Heart left ventricle (tissue), 13 donors: Measurements from ENCODE around the gene MED22.

ENCODE experiments used
- POLR2A ChIP-seq, 2 donors: fragments of 450-650 bp; IDR thresholded peaks; one replicate each; pipeline ENCODE4 v1.6.1; 2017; ENCODE audit warnings: antibody characterized with exemption in 2 of 2, mild to moderate bottlenecking in 2 of 2, moderate library complexity in 2 of 2
- TF ChIP-seq, protein P1 (sequence below), 12 donors: fragments of 200-600 bp; sonication (generic) in 4 of 12; IDR thresholded peaks; one replicate each; pipeline versions ENCODE4 v1.5.0 to v1.8.0; 2018 to 2022; ENCODE audit warnings: antibody characterized with exemption in 12 of 12, mild to moderate bottlenecking in 5 of 12
- donor health status: ischemic (EF 13 %, LVEDD 7.1; RV severe dilation, severe dysfunction).
- donor health status: DM: no; HTN: yes; CAD: no.
- donor health status: DM: no; HTN: no; CAD: no.
- donor health status: ischemic (EF 25% LVEDD 6.9; RV normal size, moderate dysfunction).
- donor health status: ischemic (EF 25% LVEDD 5.7; RV mildly dilated, moderate dysfunction).
- donor health status: ischemic (EF 35%, LVEDD 5.7; RV mildly dilated, moderate dysfunction).
- donor health status: nonischemic (EF 11% LVEDD 7.7; RV severe dilation, severe dysfunction).
- donor health status: DM: yes; HTN: yes; CAD: no.
- donor health status: PGD.
- donor health status: ischemic (EF 29% LVEDD 5.4; RV normal size, mild dysfunction).
- donor health status: nonischemic (EF 23%, LVEDD 6.1; RV moderate dilation, normal function).

DNA sequence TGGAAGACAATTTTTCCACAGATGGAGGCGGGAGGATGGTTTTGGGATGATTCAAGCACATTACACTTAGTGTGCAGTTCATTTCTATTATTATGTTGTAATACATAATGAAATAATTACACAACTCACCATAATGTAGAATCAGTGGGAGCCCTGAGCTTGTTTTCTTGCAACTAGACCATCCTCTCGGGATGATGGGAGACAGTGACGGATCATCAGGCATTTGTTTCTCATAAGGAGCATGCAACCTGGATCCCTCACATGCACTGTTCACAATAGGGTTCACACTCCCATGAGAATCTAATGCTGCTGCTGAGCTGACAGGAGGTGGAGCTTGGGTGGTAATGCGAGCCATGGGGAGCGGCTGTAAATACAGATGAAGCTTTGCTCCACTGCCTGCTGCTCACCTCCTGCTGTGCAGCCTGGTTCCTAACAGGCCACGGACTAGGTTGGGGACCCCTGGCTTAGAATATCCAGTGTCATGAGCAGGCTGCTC lies 29.8 kb upstream of the MED22 start:
- TF ChIP-seq, protein P1, sequence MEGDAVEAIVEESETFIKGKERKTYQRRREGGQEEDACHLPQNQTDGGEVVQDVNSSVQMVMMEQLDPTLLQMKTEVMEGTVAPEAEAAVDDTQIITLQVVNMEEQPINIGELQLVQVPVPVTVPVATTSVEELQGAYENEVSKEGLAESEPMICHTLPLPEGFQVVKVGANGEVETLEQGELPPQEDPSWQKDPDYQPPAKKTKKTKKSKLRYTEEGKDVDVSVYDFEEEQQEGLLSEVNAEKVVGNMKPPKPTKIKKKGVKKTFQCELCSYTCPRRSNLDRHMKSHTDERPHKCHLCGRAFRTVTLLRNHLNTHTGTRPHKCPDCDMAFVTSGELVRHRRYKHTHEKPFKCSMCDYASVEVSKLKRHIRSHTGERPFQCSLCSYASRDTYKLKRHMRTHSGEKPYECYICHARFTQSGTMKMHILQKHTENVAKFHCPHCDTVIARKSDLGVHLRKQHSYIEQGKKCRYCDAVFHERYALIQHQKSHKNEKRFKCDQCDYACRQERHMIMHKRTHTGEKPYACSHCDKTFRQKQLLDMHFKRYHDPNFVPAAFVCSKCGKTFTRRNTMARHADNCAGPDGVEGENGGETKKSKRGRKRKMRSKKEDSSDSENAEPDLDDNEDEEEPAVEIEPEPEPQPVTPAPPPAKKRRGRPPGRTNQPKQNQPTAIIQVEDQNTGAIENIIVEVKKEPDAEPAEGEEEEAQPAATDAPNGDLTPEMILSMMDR (IDR thresholded peaks at IDR 0.05) = no peak
- TF ChIP-seq POLR2A (IDR thresholded peaks at IDR 0.05) = no peak
